Bronchial epithelial cell (primary cell): ENCODE measurements around the gene MFRP. TPM values are rescaled to one million over a fixed set of nuclear protein-coding genes. Genes with fewer than 3 reads are reported as not detected.
"Not testable (repeated sequence)": the region's sequence is repeated elsewhere in the genome, so short reads cannot be mapped to it uniquely, and the experiment has no call there.

ENCODE experiments used
- DNase-seq: peaks from one replicate; pipeline ENCODE4 v3.0.0-alpha.2; 2010; ENCODE audit warnings: low read depth
- FAIRE-seq: peaks from 2 replicates; lab custom pipeline; 2011; peaks lifted over from hg19 to GRCh38; lab: Jason Lieb, UNC
- H3K27me3 ChIP-seq: 2 replicates; pipeline ENCODE4 v1.5.1; 2011; ENCODE audit warnings: low read length; ENCODE audit not compliant: control insufficient read depth, insufficient read depth
- H3K36me3 ChIP-seq: 2 replicates; pipeline ENCODE4 v1.5.1; 2011; ENCODE audit warnings: low read length; ENCODE audit not compliant: control insufficient read depth, insufficient read depth
- H3K4me3 ChIP-seq: 2 replicates; pipeline ENCODE4 v1.5.1; 2011; ENCODE audit warnings: mild to moderate bottlenecking, low read depth, low read length, control low read depth
- total RNA-seq: library from RNA; depleted of rRNA; stranded (reverse); fragments of >200 nt; gene quantifications from 2 replicates; pipeline ENCODE4 v1.2.1, GENCODE V29; 2014
- TF ChIP-seq, protein P1 (sequence below): IDR thresholded peaks from 2 replicates; pipeline ENCODE4 v1.5.1; 2011; ENCODE audit warnings: mild to moderate bottlenecking, moderate library complexity, low read length, control low read depth, inconsistent platforms; ENCODE audit not compliant: insufficient read depth, severe bottlenecking

Gene MFRP
- not detected in 2 replicates for total RNA-seq

DNA sequence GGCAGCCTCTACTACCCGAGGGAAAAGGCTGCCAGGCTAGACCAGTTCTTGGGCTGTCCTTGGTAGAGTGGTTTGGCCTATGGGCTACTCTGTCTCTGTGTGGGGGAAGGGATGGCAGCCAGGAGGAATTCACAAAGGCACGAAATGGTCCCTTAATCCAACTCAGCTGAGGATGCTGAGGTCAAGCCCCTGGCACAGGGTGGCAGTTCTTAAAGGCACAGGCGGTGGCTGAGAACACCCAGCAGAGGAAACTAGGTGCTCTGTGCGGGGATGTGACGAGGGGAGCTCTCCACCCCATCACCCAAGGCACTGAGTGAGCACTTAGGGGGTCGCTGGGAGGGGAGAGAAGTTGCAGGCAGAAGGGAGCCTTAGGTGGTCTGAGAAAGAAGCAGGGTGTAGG lies at the start of gene MFRP:
TSS of gene MFRP (minus strand) at position 101 of the 400 bp plus-strand sequence. CDS start 192 bp downstream, outside the sequence.
- Histone ChIP-seq H3K4me3 (no peak within 1 kb of the TSS), H3K27me3 (peaks cover 11% of the 10 kb centered on the region), H3K36me3 (no peaks in the 10 kb centered on the region)
- no peak for DNase-seq
- no peak for FAIRE-seq
- TF ChIP-seq, protein P1, sequence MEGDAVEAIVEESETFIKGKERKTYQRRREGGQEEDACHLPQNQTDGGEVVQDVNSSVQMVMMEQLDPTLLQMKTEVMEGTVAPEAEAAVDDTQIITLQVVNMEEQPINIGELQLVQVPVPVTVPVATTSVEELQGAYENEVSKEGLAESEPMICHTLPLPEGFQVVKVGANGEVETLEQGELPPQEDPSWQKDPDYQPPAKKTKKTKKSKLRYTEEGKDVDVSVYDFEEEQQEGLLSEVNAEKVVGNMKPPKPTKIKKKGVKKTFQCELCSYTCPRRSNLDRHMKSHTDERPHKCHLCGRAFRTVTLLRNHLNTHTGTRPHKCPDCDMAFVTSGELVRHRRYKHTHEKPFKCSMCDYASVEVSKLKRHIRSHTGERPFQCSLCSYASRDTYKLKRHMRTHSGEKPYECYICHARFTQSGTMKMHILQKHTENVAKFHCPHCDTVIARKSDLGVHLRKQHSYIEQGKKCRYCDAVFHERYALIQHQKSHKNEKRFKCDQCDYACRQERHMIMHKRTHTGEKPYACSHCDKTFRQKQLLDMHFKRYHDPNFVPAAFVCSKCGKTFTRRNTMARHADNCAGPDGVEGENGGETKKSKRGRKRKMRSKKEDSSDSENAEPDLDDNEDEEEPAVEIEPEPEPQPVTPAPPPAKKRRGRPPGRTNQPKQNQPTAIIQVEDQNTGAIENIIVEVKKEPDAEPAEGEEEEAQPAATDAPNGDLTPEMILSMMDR: no peak

GRCh38 chr11:119391275-119391674 lies 44.8 kb upstream of the MFRP start:
- DNase-seq: no peak
- TF ChIP-seq, protein P1: no peak
- no peaks in the 10 kb centered on the region for H3K36me3 ChIP-seq
- H3K27me3 ChIP-seq: no peaks in the 10 kb centered on the region
- no peak overlapping the region for H3K4me3 ChIP-seq
- FAIRE-seq: no peak

DNA sequence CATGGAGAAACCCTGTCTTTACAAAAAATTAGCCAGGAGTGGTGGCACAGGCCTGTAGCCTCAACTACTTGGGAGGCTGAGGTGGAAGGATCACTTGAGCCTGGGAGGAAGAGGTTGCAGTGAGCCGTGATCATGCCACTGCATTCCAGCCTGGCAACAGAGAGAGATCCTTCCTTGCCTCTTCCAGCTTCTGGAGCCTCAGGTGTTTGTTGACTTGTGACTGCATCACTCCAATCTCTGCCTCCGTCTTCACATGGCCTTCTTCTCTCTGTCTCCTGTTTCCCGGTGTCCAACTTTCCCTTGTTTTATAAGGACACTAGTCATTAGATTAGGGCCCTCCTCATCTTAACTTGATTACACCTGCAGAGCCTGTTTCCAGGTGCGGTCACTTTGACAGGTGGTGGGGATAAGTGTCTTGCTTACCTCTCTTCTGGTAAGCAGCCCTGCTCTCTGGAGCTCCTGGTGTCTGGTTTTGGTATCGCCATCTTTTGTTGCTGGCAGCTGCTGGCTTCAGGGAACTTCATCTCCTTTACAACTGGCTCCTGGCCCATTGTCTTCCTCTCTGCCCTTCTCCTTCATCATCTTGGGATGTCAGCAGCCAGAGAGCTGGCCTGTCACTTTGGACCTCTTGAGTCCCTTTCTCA lies 43.2 kb upstream of the MFRP start:
- Histone ChIP-seq H3K27me3 (no peaks in the 10 kb centered on the region), H3K4me3 (no peak overlapping the region), H3K36me3 (no peaks in the 10 kb centered on the region)
- peak; percentile 36 for FAIRE-seq
- TF ChIP-seq, protein P1: peak; percentile 63
- no peak for DNase-seq

- Histone ChIP-seq H3K27me3 (no peaks in the 10 kb centered on the region), H3K4me3 (no peak overlapping the region), H3K36me3 (no peaks in the 10 kb centered on the region)
- TF ChIP-seq, protein P1: no peak
- DNase-seq (no peak), FAIRE-seq (no peak)
These were observed 41.6 kb upstream of the MFRP start for GRCh38 chr11:119388103-119388502.

DNA sequence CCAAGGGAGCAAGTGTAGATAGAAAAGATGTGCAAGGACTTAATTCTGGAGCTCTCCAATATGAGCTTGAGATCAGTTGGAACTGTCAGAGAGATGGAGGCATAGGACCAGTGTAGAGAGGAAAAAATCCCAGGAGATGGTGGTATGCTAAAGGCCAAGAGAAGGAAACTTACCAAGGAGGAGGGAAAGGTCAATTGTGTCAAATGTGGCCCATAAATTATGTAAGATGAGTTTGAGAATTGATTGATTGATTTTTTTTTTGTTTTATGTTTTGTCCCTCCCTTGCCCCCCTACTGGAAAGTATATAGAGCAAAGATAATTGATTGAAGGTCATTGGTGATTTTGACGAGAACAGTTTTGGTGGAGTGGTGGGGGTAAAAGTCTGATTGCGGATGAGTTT lies 37.8 kb upstream of the MFRP start:
- DNase-seq (no peak), FAIRE-seq (peak; percentile 73)
- no peaks in the 10 kb centered on the region for H3K36me3 ChIP-seq
- no peak overlapping the region for H3K4me3 ChIP-seq
- H3K27me3 ChIP-seq: no peaks in the 10 kb centered on the region
- TF ChIP-seq, protein P1: no peak

- DNase-seq, H3K27me3 ChIP-seq, FAIRE-seq, H3K4me3 ChIP-seq, H3K36me3 ChIP-seq: not testable (repeated sequence)
These were observed 36.0 kb upstream of the MFRP start for GRCh38 chr11:119382513-119382912.
